WTC11 (cell line): ENCODE results near the gene GRID2. TPM values are rescaled to one million over a fixed set of nuclear protein-coding genes. Genes with fewer than 3 reads are reported as not detected.

Source experiments
- ATAC-seq: fragments of 200-7000 bp; cut with Tn5 transposase; 2 replicates; pipeline ENCODE4 v1.10.0; 2021; ENCODE audit warnings: mild to moderate bottlenecking, moderate library complexity
- CTCF ChIA-PET: fragments of 300-600 bp; sonication (Branson Sonifier 250); formaldehyde crosslinking; loops from one replicate; lab custom pipeline; 2021; ENCODE audit warnings: antibody characterized with exemption; lab: Charles Lee
- POLR2A ChIA-PET: fragments of 350-600 bp; sonication (Branson Sonifier 250); formaldehyde crosslinking; loops from one replicate; lab custom pipeline; 2021; ENCODE audit warnings: antibody characterized with exemption; lab: Charles Lee
- DNase-seq: peaks from one replicate; pipeline ENCODE4 v3.0.0; 2021; ENCODE audit warnings: low spot score
- H3K27ac Mint-ChIP-seq: 2 replicates; pipeline ENCODE4 v1.8.0; 2021; ENCODE audit warnings: mixed read lengths
- H3K27me3 Mint-ChIP-seq: 2 replicates; pipeline ENCODE4 v1.8.0; 2021; ENCODE audit warnings: low read depth, mild to moderate bottlenecking, moderate library complexity, mixed read lengths
- H3K36me3 Mint-ChIP-seq: 2 replicates; pipeline ENCODE4 v1.8.0; 2021; ENCODE audit warnings: mixed read lengths
- H3K4me1 Mint-ChIP-seq: 2 replicates; pipeline ENCODE4 v1.8.0; 2022; ENCODE audit warnings: mixed read lengths
- H3K4me3 Mint-ChIP-seq: 2 replicates; pipeline ENCODE4 v1.8.0; 2021; ENCODE audit warnings: mild to moderate bottlenecking, moderate library complexity, mixed read lengths
- H3K9me3 Mint-ChIP-seq: 2 replicates; pipeline ENCODE4 v1.8.0; 2021; ENCODE audit warnings: mixed read lengths
- ATF1 ChIP-seq: sonication (generic); formaldehyde crosslinking; IDR thresholded peaks from 2 replicates; pipeline ENCODE4 v1.8.1; 2023; ENCODE audit warnings: mild to moderate bottlenecking, moderate library complexity, missing genetic modification reagents
- CREB1 ChIP-seq: sonication (generic); formaldehyde crosslinking; IDR thresholded peaks from 2 replicates; pipeline ENCODE4 v1.8.0; 2023; ENCODE audit warnings: mild to moderate bottlenecking, missing genetic modification reagents
- HMGA2 ChIP-seq: fragments of 250-450 bp; sonication (Bioruptor Pico); IDR thresholded peaks from 2 replicates; pipeline ENCODE4 v1.4.0; 2021; ENCODE audit warnings: mild to moderate bottlenecking, moderate library complexity
- NR1H2 ChIP-seq: sonication (generic); formaldehyde crosslinking; IDR thresholded peaks from 2 replicates; pipeline ENCODE4 v1.9.0; 2021; ENCODE audit warnings: mild to moderate bottlenecking, moderate library complexity, missing genetic modification reagents
- NR2C2 ChIP-seq: sonication (generic); formaldehyde crosslinking; IDR thresholded peaks from 2 replicates; pipeline ENCODE4 v1.8.0; 2022; ENCODE audit warnings: mild to moderate bottlenecking, missing genetic modification reagents
- NR3C1 ChIP-seq: sonication (generic); formaldehyde crosslinking; conservative IDR thresholded peaks from 2 replicates; pipeline ENCODE4 v1.8.1; 2023; ENCODE audit warnings: low read depth, mild to moderate bottlenecking, missing genetic modification reagents
- RORB ChIP-seq: fragments of 250-450 bp; sonication (Bioruptor Pico); IDR thresholded peaks from 2 replicates; pipeline ENCODE4 v1.9.0; 2021; ENCODE audit warnings: mild to moderate bottlenecking
- SMAD3 ChIP-seq: sonication (generic); formaldehyde crosslinking; IDR thresholded peaks from 2 replicates; pipeline ENCODE4 v1.8.0; 2022; ENCODE audit warnings: missing genetic modification reagents, mild to moderate bottlenecking, borderline replicate concordance
- TEAD1 ChIP-seq: sonication (generic); formaldehyde crosslinking; IDR thresholded peaks from 2 replicates; pipeline ENCODE4 v1.8.0; 2022; ENCODE audit warnings: mild to moderate bottlenecking, missing genetic modification reagents
- TEAD4 ChIP-seq: sonication (generic); formaldehyde crosslinking; IDR thresholded peaks from 2 replicates; pipeline ENCODE4 v1.8.0; 2022; ENCODE audit warnings: mild to moderate bottlenecking, missing genetic modification reagents
- ZNF423 ChIP-seq: fragments of 250-450 bp; sonication (Bioruptor Pico); IDR thresholded peaks from 2 replicates; pipeline ENCODE4 v2.1.2; 2022; ENCODE audit warnings: mild to moderate bottlenecking, moderate library complexity
- total RNA-seq: library from RNA; stranded (reverse); gene quantifications from 3 replicates; pipeline ENCODE4 v1.2.3, GENCODE V29; 2021
- TF ChIP-seq, protein P1 (sequence below): sonication (generic); formaldehyde crosslinking; IDR thresholded peaks from 2 replicates; pipeline ENCODE4 v1.8.0; 2023; ENCODE audit warnings: missing genetic modification reagents, mild to moderate bottlenecking, borderline replicate concordance
- TF ChIP-seq, protein P2 (sequence below): fragments of 250-450 bp; sonication (Bioruptor Pico); IDR thresholded peaks from 2 replicates; pipeline ENCODE4 v1.9.0; 2021; ENCODE audit warnings: mild to moderate bottlenecking
- TF ChIP-seq, protein P3 (sequence below): sonication (generic); formaldehyde crosslinking; IDR thresholded peaks from 2 replicates; pipeline ENCODE4 v1.8.0; 2022; ENCODE audit warnings: mild to moderate bottlenecking, missing genetic modification reagents
- TF ChIP-seq, protein P4 (sequence below): sonication (generic); formaldehyde crosslinking; conservative IDR thresholded peaks from 2 replicates; pipeline ENCODE4 v1.8.1; 2023; ENCODE audit warnings: mild to moderate bottlenecking, low read depth, missing genetic modification reagents, moderate library complexity
- TF ChIP-seq, protein P5 (sequence below): fragments of 250-450 bp; sonication (Bioruptor Pico); conservative IDR thresholded peaks from 2 replicates; pipeline ENCODE4 v1.9.0; 2021; ENCODE audit warnings: mild to moderate bottlenecking
- TF ChIP-seq, protein P6 (sequence below): sonication (generic); formaldehyde crosslinking; IDR thresholded peaks from 2 replicates; pipeline ENCODE4 v1.8.0; 2023; ENCODE audit warnings: missing genetic modification reagents
- TF ChIP-seq, protein P7 (sequence below): fragments of 250-450 bp; sonication (Bioruptor Pico); IDR thresholded peaks from 2 replicates; pipeline ENCODE4 v1.9.0; 2021; ENCODE audit warnings: mild to moderate bottlenecking
- TF ChIP-seq, protein P8 (sequence below): sonication (generic); formaldehyde crosslinking; IDR thresholded peaks from 2 replicates; pipeline ENCODE4 v1.8.1; 2023; ENCODE audit warnings: mild to moderate bottlenecking, missing genetic modification reagents, moderate library complexity

The GRID2 gene
- total RNA-seq, 1 experiment from 2014 or later = 26.8 TPM

DNA sequence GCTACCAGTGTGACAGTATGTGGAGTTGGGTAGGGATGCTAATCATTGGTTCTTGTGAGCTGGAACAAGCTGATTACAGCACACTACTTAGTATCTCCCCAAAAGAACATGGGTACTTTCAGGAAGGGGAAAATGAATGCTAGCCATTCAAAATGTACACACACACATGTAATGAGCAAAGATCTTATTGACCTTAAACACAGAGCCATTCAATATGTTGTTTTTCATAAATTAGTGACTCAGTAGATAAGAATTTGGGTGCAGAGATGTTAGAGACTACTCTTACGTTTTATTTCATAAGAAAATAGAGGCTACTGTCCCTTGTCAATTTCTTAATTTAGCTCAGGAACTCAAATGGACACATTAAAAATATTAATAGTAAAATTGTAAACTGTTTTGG is 1015.3 kb downstream of the GRID2 start:
- no peak for ATAC-seq

DNA sequence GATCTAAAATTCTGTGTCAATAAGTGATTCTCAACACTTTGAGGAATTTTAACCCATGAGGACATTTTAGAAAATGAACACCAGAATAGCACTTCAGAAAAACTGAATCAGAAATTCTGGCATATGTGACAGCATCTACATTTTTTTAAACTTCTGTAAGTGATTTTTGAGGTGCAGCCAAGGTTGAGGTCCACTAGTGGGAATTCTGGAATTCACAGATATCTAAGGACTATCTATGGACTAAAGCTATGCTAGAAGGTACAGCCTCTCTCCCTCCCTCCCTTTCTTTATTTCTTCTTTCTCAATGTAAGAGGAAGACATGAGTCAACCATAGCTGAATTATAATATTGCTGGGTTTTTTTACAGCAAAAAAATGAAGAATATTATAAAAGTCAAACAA is 1016.6 kb downstream of the GRID2 start:
- POLR2A ChIA-PET = no interaction called here
- Mint-ChIP-seq H3K4me1 (peaks cover 5% of the 10 kb centered on the region), H3K27me3 (no peaks in the 10 kb centered on the region), H3K27ac (no peak overlapping the region), H3K36me3 (peaks cover 14% of the 10 kb centered on the region; the same call in 1 of the 2 replicates), H3K4me3 (no peak overlapping the region), H3K9me3 (peaks cover 20% of the 10 kb centered on the region)
- ATAC-seq (no peak), DNase-seq (no peak)
- CTCF ChIA-PET = no interaction called here
- TF ChIP-seq HMGA2 (CRISPR knock-in tag) = no peak
- TF ChIP-seq TEAD1 = no peak
- TF ChIP-seq, protein P1, sequence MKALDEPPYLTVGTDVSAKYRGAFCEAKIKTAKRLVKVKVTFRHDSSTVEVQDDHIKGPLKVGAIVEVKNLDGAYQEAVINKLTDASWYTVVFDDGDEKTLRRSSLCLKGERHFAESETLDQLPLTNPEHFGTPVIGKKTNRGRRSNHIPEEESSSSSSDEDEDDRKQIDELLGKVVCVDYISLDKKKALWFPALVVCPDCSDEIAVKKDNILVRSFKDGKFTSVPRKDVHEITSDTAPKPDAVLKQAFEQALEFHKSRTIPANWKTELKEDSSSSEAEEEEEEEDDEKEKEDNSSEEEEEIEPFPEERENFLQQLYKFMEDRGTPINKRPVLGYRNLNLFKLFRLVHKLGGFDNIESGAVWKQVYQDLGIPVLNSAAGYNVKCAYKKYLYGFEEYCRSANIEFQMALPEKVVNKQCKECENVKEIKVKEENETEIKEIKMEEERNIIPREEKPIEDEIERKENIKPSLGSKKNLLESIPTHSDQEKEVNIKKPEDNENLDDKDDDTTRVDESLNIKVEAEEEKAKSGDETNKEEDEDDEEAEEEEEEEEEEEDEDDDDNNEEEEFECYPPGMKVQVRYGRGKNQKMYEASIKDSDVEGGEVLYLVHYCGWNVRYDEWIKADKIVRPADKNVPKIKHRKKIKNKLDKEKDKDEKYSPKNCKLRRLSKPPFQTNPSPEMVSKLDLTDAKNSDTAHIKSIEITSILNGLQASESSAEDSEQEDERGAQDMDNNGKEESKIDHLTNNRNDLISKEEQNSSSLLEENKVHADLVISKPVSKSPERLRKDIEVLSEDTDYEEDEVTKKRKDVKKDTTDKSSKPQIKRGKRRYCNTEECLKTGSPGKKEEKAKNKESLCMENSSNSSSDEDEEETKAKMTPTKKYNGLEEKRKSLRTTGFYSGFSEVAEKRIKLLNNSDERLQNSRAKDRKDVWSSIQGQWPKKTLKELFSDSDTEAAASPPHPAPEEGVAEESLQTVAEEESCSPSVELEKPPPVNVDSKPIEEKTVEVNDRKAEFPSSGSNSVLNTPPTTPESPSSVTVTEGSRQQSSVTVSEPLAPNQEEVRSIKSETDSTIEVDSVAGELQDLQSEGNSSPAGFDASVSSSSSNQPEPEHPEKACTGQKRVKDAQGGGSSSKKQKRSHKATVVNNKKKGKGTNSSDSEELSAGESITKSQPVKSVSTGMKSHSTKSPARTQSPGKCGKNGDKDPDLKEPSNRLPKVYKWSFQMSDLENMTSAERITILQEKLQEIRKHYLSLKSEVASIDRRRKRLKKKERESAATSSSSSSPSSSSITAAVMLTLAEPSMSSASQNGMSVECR (CRISPR knock-in tag) = no peak
- no peak for TF ChIP-seq SMAD3 (CRISPR knock-in tag)

More for the DNA sequence above, 1015.3 kb downstream of the GRID2 start:
- peaks cover 5% of the 10 kb centered on the region for H3K4me1 Mint-ChIP-seq
- CTCF ChIA-PET = no interaction called here
- peaks cover 14% of the 10 kb centered on the region; the same call in 1 of the 2 replicates for H3K36me3 Mint-ChIP-seq
- TF ChIP-seq, protein P2, sequence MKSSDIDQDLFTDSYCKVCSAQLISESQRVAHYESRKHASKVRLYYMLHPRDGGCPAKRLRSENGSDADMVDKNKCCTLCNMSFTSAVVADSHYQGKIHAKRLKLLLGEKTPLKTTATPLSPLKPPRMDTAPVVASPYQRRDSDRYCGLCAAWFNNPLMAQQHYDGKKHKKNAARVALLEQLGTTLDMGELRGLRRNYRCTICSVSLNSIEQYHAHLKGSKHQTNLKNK = no peak
- TF ChIP-seq TEAD4 (CRISPR knock-in tag) = no peak
- no peak for TF ChIP-seq ATF1 (CRISPR knock-in tag)
- TF ChIP-seq, protein P3, sequence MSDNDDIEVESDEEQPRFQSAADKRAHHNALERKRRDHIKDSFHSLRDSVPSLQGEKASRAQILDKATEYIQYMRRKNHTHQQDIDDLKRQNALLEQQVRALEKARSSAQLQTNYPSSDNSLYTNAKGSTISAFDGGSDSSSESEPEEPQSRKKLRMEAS (CRISPR knock-in tag) = no peak
- no peak for TF ChIP-seq NR2C2 (CRISPR knock-in tag)
- no peak for TF ChIP-seq ZNF423 (CRISPR knock-in tag)
- no peak for TF ChIP-seq CREB1
- TF ChIP-seq NR1H2 (CRISPR knock-in tag) = no peak
- no peak for TF ChIP-seq NR3C1
- no peak for TF ChIP-seq RORB
- TF ChIP-seq, protein P4, sequence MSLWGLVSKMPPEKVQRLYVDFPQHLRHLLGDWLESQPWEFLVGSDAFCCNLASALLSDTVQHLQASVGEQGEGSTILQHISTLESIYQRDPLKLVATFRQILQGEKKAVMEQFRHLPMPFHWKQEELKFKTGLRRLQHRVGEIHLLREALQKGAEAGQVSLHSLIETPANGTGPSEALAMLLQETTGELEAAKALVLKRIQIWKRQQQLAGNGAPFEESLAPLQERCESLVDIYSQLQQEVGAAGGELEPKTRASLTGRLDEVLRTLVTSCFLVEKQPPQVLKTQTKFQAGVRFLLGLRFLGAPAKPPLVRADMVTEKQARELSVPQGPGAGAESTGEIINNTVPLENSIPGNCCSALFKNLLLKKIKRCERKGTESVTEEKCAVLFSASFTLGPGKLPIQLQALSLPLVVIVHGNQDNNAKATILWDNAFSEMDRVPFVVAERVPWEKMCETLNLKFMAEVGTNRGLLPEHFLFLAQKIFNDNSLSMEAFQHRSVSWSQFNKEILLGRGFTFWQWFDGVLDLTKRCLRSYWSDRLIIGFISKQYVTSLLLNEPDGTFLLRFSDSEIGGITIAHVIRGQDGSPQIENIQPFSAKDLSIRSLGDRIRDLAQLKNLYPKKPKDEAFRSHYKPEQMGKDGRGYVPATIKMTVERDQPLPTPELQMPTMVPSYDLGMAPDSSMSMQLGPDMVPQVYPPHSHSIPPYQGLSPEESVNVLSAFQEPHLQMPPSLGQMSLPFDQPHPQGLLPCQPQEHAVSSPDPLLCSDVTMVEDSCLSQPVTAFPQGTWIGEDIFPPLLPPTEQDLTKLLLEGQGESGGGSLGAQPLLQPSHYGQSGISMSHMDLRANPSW (CRISPR knock-in tag) = no peak
- TF ChIP-seq, protein P5, sequence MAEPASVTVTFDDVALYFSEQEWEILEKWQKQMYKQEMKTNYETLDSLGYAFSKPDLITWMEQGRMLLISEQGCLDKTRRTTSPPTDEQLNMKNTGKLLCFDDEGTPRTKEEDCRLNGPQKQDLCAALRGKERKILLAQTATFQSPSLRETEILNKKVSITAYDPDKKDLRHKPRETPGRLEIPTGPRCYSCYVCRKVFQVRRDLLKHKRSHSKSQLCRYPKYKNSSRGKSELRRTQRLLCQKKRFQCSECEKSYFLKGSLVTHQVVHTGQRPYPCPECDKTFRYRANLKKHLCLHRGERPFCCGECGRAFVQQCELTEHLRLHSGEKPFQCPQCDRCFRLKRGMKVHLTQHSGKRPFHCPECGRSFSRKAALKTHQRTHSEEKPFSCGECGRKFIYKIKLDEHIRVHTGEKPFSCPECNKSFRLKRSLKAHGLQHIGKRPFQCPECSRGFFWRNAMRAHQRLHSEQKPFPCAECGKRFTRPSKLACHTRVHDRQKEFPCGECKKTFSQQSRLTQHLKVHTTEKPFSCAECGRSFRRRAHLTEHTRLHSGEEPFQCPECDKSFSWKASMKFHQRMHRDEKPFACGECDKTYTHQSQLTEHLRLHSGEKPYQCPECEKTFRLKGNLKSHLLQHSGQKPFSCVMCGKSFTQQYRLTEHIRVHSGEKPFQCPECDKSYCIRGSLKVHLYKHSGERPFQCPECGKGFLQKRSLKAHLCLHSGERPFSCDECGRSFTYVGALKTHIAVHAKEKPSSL (CRISPR knock-in tag) = no peak
- TF ChIP-seq, protein P6, sequence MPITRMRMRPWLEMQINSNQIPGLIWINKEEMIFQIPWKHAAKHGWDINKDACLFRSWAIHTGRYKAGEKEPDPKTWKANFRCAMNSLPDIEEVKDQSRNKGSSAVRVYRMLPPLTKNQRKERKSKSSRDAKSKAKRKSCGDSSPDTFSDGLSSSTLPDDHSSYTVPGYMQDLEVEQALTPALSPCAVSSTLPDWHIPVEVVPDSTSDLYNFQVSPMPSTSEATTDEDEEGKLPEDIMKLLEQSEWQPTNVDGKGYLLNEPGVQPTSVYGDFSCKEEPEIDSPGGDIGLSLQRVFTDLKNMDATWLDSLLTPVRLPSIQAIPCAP (CRISPR knock-in tag) = no peak
- TF ChIP-seq, protein P7, sequence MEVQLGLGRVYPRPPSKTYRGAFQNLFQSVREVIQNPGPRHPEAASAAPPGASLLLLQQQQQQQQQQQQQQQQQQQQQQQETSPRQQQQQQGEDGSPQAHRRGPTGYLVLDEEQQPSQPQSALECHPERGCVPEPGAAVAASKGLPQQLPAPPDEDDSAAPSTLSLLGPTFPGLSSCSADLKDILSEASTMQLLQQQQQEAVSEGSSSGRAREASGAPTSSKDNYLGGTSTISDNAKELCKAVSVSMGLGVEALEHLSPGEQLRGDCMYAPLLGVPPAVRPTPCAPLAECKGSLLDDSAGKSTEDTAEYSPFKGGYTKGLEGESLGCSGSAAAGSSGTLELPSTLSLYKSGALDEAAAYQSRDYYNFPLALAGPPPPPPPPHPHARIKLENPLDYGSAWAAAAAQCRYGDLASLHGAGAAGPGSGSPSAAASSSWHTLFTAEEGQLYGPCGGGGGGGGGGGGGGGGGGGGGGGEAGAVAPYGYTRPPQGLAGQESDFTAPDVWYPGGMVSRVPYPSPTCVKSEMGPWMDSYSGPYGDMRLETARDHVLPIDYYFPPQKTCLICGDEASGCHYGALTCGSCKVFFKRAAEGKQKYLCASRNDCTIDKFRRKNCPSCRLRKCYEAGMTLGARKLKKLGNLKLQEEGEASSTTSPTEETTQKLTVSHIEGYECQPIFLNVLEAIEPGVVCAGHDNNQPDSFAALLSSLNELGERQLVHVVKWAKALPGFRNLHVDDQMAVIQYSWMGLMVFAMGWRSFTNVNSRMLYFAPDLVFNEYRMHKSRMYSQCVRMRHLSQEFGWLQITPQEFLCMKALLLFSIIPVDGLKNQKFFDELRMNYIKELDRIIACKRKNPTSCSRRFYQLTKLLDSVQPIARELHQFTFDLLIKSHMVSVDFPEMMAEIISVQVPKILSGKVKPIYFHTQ (CRISPR knock-in tag) = no peak
- TF ChIP-seq, protein P8, sequence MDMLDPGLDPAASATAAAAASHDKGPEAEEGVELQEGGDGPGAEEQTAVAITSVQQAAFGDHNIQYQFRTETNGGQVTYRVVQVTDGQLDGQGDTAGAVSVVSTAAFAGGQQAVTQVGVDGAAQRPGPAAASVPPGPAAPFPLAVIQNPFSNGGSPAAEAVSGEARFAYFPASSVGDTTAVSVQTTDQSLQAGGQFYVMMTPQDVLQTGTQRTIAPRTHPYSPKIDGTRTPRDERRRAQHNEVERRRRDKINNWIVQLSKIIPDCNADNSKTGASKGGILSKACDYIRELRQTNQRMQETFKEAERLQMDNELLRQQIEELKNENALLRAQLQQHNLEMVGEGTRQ = no peak
- TF ChIP-seq, all 79 proteins: peak for 0
- Mint-ChIP-seq H3K27ac (no peak overlapping the region), H3K27me3 (no peaks in the 10 kb centered on the region), H3K9me3 (peaks cover 20% of the 10 kb centered on the region), H3K4me3 (no peak overlapping the region)
- POLR2A ChIA-PET = no interaction called here
- no peak for DNase-seq
